MM.1S (cell line): Measurements from ENCODE around the gene NTMT1.
A peak's percentile ranks its signal among the peaks of the same experiment; 100 is the strongest.

Experiments
- DNase-seq: peaks from one replicate; pipeline ENCODE4 v3.0.0-alpha.2; 2015
- H2AFZ ChIP-seq: fragments of 300-600 bp; sonication (generic); 2 replicates; pipeline ENCODE4 v1.6.0; 2016; ENCODE audit warnings: antibody characterized with exemption, low read length
- H3F3A ChIP-seq: fragments of 300-600 bp; sonication (generic); 2 replicates; pipeline ENCODE4 v1.6.1; 2016; ENCODE audit warnings: mild to moderate bottlenecking, antibody characterized with exemption, low read length, moderate library complexity, mixed read lengths; ENCODE audit not compliant: insufficient read depth
- H3K27ac ChIP-seq: fragments of 300-600 bp; sonication (generic); 2 replicates; pipeline ENCODE4 v1.5.1; 2016; ENCODE audit warnings: mild to moderate bottlenecking, low read length
- H3K27me3 ChIP-seq: fragments of 300-600 bp; sonication (generic); replicated peaks from 2 replicates; pipeline ENCODE4 v1.6.0; 2016; ENCODE audit warnings: low read length; ENCODE audit not compliant: insufficient read depth
- H3K36me3 ChIP-seq: fragments of 300-600 bp; sonication (generic); replicated peaks from 2 replicates; pipeline ENCODE4 v1.6.1; 2016; ENCODE audit warnings: mild to moderate bottlenecking, low read length, mixed read lengths; ENCODE audit not compliant: insufficient read depth
- H3K4me1 ChIP-seq: fragments of 300-600 bp; sonication (generic); 2 replicates; pipeline ENCODE4 v1.6.1; 2016; ENCODE audit warnings: low read length, mixed read lengths
- H3K4me2 ChIP-seq: fragments of 300-600 bp; sonication (generic); 2 replicates; pipeline ENCODE4 v1.6.0; 2016; ENCODE audit warnings: low read depth, low read length
- H3K4me3 ChIP-seq: fragments of 300-600 bp; sonication (generic); 2 replicates; pipeline ENCODE4 v1.5.1; 2016; ENCODE audit warnings: low read length, mixed read lengths
- H3K79me2 ChIP-seq: fragments of 300-600 bp; sonication (generic); 2 replicates; pipeline ENCODE4 v1.6.1; 2016; ENCODE audit warnings: mixed run types, low read length, mixed read lengths
- H3K9ac ChIP-seq: fragments of 300-600 bp; sonication (generic); 2 replicates; pipeline ENCODE4 v1.6.1; 2016; ENCODE audit warnings: low read length, mixed read lengths
- H3K9me2 ChIP-seq: fragments of 300-600 bp; sonication (generic); replicated peaks from 2 replicates; pipeline ENCODE4 v1.6.1; 2016; ENCODE audit warnings: mild to moderate bottlenecking, low read length, mixed read lengths; ENCODE audit not compliant: insufficient read depth
- H3K9me3 ChIP-seq: fragments of 300-600 bp; sonication (generic); replicated peaks from 2 replicates; pipeline ENCODE4 v1.6.1; 2016; ENCODE audit warnings: mild to moderate bottlenecking, low read length, mixed read lengths; ENCODE audit not compliant: insufficient read depth
- H4K20me1 ChIP-seq: fragments of 300-600 bp; sonication (generic); 2 replicates; pipeline ENCODE4 v1.6.1; 2016; ENCODE audit warnings: mild to moderate bottlenecking, low read length, moderate library complexity, mixed read lengths; ENCODE audit not compliant: insufficient read depth
- EZH2 ChIP-seq: fragments of 300-600 bp; sonication (generic); optimal IDR thresholded peaks from 2 replicates; pipeline ENCODE3; 2017; ENCODE audit warnings: low read depth, mild to moderate bottlenecking, antibody characterized with exemption, low read length, mixed read lengths
- EZH2phosphoT487 ChIP-seq: fragments of 300-600 bp; sonication (generic); IDR thresholded peaks from 2 replicates; pipeline ENCODE4 v1.6.1; 2018; ENCODE audit warnings: antibody characterized with exemption, low read length
- TF ChIP-seq, protein P1 (sequence below): fragments of 300-600 bp; sonication (generic); IDR thresholded peaks from 2 replicates; pipeline ENCODE4 v1.5.1; 2016; ENCODE audit warnings: antibody characterized with exemption, low read length, mixed read lengths

Gene NTMT1

DNA sequence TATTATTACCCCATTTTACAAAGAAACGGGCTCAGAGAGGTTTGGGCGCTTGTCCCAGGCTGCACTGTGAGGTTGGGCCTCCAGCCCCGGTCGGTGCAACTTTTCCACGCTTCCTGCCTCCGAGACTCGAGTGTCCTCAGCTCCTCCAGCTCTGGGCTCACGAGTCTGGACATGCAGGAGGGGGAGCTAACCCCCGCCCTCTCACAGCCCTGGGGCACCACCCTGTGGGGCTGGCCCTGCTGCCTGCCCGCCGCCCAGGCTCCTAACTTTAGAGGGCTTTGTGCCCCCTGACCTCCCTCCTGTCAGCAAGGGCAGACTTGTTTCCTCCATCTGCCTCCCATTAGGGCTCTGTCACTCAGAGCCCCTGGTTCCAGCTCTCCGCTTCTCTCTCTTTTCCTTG lies 20.3 kb downstream of the NTMT1 start:
- H3K79me2 ChIP-seq, result peaks cover 7% of the 10 kb centered on the region
- no peak overlapping the region for H3K4me3 ChIP-seq
- no peak for TF ChIP-seq EZH2phosphoT487
- peak; percentile 52 for TF ChIP-seq EZH2
- H4K20me1 ChIP-seq, result no peaks in the 10 kb centered on the region
- DNase-seq, result no peak
- no peaks in the 10 kb centered on the region for H3F3A ChIP-seq
- no peaks in the 10 kb centered on the region for H3K36me3 ChIP-seq
- no peak overlapping the region for H3K27ac ChIP-seq
- H3K4me2 ChIP-seq, result no peak overlapping the region
- H3K27me3 ChIP-seq, result peaks cover 71% of the 10 kb centered on the region
- no peak overlapping the region for H2AFZ ChIP-seq
- H3K9me3 ChIP-seq, result no peaks in the 10 kb centered on the region
- H3K4me1 ChIP-seq, result peaks cover under 1% of the 10 kb centered on the region; the same call in 1 of the 2 replicates
- H3K9me2 ChIP-seq, result no peaks in the 10 kb centered on the region
- H3K9ac ChIP-seq, result no peak overlapping the region

DNA sequence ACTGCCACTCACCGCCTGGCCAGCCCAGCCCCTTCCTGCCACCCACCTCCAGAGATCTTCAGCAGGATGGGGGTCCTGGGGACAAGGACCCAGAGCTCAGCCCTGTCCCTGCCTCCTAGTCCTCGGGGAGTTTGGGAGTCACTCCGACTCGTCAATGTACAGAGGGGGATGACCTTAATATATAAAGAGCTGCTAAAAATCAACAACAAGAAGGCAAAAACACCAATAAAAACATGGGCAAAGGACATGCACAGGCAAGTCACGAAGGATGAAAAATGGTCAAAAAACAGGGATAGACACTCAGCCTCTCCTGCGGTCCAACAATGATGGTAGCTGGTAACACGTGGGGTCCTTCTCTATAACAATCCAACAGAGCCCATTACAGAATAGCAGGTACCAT lies 20.7 kb downstream of the NTMT1 start:
- TF ChIP-seq, protein P1, sequence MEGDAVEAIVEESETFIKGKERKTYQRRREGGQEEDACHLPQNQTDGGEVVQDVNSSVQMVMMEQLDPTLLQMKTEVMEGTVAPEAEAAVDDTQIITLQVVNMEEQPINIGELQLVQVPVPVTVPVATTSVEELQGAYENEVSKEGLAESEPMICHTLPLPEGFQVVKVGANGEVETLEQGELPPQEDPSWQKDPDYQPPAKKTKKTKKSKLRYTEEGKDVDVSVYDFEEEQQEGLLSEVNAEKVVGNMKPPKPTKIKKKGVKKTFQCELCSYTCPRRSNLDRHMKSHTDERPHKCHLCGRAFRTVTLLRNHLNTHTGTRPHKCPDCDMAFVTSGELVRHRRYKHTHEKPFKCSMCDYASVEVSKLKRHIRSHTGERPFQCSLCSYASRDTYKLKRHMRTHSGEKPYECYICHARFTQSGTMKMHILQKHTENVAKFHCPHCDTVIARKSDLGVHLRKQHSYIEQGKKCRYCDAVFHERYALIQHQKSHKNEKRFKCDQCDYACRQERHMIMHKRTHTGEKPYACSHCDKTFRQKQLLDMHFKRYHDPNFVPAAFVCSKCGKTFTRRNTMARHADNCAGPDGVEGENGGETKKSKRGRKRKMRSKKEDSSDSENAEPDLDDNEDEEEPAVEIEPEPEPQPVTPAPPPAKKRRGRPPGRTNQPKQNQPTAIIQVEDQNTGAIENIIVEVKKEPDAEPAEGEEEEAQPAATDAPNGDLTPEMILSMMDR, result no peak
- TF ChIP-seq EZH2, result no peak
- no peak for TF ChIP-seq EZH2phosphoT487
- H3K9me2 ChIP-seq, result no peaks in the 10 kb centered on the region
- no peaks in the 10 kb centered on the region for H3K4me1 ChIP-seq
- peaks cover 3% of the 10 kb centered on the region for H3K79me2 ChIP-seq
- no peaks in the 10 kb centered on the region for H3K9me3 ChIP-seq
- H3K4me2 ChIP-seq, result no peak overlapping the region
- no peaks in the 10 kb centered on the region for H3F3A ChIP-seq
- no peak for DNase-seq
- no peak overlapping the region for H2AFZ ChIP-seq
- H3K4me3 ChIP-seq, result no peak overlapping the region
- H4K20me1 ChIP-seq, result no peaks in the 10 kb centered on the region
- H3K27ac ChIP-seq, result no peak overlapping the region
- H3K9ac ChIP-seq, result no peak overlapping the region
- H3K36me3 ChIP-seq, result no peaks in the 10 kb centered on the region
- peaks cover 75% of the 10 kb centered on the region for H3K27me3 ChIP-seq

DNA sequence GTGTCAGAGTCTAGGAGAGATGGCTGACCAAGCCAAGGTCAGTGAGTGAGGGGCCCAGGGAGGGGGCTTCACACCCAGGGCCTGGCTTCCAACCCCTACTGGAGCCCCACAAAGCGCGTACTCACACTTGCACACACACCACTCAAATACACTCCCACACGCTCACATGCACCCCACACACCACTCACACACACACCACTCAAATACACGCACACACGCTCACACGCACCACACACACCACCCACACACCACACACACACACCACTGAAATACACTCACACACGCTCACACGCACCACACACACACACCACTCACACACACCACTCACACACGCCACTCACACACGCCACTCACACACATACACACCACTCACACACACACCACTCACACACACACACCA lies 21.7 kb downstream of the NTMT1 start:
- H3K4me3 ChIP-seq, result no peak overlapping the region
- H3K36me3 ChIP-seq, result no peaks in the 10 kb centered on the region
- no peak overlapping the region for H3K4me2 ChIP-seq
- H2AFZ ChIP-seq, result no peak overlapping the region
- H3F3A ChIP-seq, result no peaks in the 10 kb centered on the region
- no peaks in the 10 kb centered on the region for H3K4me1 ChIP-seq
- TF ChIP-seq, protein P1, result no peak
- TF ChIP-seq EZH2phosphoT487, result no peak
- TF ChIP-seq EZH2, result no peak
- H3K9me2 ChIP-seq, result no peaks in the 10 kb centered on the region
- H3K79me2 ChIP-seq, result no peaks in the 10 kb centered on the region
- H3K27me3 ChIP-seq, result peaks cover 81% of the 10 kb centered on the region
- H3K27ac ChIP-seq, result no peak overlapping the region
- H3K9ac ChIP-seq, result no peak overlapping the region
- H3K9me3 ChIP-seq, result no peaks in the 10 kb centered on the region
- no peaks in the 10 kb centered on the region for H4K20me1 ChIP-seq
- DNase-seq, result no peak

DNA sequence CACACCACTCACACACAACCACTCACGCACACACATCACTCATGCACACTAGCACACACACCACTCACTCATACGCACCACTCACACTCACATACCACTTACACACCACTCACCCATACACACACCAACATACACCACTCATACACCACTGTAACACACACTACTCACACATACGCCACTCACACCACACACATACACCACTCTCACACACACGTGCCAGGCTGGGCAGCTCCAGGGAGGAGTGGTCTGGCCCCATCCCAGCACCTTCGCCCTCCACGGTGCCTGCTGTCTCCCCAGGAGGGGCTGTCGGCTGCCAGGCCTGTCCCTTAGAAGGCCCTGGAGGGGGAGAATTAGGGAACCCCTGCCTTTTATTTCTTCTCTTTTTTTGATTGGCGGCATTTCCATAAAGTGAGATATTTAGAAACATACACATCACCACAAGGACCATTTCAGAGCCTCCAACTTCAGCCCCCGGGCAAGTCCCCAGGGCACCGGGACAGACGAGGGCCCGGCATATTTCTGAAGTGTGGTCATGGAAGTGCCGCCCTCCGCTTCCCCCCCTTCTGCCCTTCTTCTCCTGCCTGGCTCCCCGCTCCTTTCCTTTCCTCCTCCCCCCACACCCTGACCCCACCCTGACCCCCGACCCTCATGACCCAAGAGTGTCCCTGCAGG lies 22.3 kb downstream of the NTMT1 start:
- Histone ChIP-seq H4K20me1 (no peaks in the 10 kb centered on the region), H3K9ac (no peak overlapping the region)
- DNase-seq, result no peak

More for the DNA sequence above, 22.3 kb downstream of the NTMT1 start:
- Histone ChIP-seq H3F3A (no peaks in the 10 kb centered on the region), H3K27ac (no peak overlapping the region), H3K9me3 (no peaks in the 10 kb centered on the region), H3K27me3 (peaks cover 86% of the 10 kb centered on the region), H3K36me3 (no peaks in the 10 kb centered on the region), H3K79me2 (no peaks in the 10 kb centered on the region), H3K4me3 (no peak overlapping the region), H3K9me2 (no peaks in the 10 kb centered on the region), H3K4me2 (no peak overlapping the region), H3K4me1 (no peaks in the 10 kb centered on the region), H2AFZ (no peak overlapping the region)
- no peak for TF ChIP-seq EZH2phosphoT487
- no peak for TF ChIP-seq EZH2
- TF ChIP-seq, protein P1, result no peak
